NCI-H2029 (cell line): ENCODE results near the gene C5orf46.
A peak's percentile ranks its signal among the peaks of the same experiment; 100 is the strongest.
"Not testable (repeated sequence)": the region's sequence is repeated elsewhere in the genome, so short reads cannot be mapped to it uniquely, and the experiment has no call there.

Experiments used
- DNase-seq: peaks from one replicate; lab custom pipeline; 2025; lab: John Stamatoyannopoulos, UW

The C5orf46 gene

DNA sequence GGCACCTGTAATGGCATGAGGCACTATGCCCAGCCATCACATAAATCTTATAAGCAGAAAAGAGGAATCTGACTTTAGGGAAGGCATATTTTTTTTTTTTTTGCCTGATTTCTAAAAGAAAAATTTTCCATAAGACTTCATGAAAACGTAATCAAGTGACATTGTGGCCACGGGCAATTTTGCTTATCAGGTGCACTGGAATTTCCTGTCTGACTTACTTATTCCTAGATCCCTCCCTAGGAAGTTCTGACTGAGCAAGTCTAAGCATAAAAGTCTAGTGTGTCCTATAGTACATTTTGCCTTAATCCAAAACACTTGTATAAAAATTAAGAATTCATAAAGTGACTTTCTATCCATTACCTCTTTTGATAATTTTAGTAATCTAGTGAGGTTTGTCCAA lies 12.5 kb downstream of the C5orf46 start:
- no peak for DNase-seq

DNA sequence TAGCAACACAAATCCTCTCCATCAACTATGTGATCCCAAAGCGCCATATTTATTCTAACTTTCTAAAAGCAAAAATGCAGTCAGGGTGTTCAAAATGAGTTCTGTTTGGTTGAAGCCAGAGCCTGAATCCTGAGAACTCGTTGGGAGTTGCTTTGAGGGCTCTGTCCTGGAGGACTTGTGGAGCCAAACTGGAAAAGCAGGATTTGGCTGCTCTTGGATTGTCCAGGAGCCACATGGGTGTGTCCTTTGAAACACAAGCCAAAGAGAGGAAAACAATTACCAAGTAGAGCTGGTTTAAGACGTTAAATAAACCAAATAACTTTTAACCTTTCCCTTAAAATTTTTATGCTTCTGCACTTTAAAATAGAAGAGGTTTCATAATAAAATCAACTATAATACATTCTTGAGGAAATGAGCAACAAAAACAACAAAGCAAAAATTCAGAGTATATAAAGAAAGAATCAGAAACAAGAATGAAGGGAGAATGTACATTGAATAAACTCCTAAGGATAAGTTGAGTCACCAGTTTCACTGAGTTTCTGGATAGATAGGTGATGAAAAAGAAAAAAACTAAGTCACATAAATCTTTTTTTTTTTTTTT lies 13.5 kb downstream of the C5orf46 start:
- peak; percentile 71 for DNase-seq

DNA sequence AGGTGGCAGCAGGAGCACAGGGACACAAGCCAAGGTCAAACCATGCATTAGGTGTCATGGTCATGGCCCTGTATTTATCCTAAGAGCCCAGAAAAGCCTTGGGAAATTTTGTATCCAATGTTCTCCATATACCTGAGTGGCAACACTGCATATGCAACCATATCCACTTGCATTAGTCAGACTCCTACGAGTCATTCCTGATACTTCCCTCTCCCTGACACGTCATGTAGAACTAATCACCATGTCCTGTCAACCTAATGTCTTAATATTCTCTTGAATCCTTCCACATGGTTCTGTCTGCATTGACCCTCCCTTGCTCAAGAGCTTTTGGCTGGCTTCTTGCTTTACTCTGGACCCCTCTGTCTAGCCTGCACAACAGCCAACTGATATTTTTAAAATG lies 18.4 kb downstream of the C5orf46 start:
- no peak for DNase-seq

DNA sequence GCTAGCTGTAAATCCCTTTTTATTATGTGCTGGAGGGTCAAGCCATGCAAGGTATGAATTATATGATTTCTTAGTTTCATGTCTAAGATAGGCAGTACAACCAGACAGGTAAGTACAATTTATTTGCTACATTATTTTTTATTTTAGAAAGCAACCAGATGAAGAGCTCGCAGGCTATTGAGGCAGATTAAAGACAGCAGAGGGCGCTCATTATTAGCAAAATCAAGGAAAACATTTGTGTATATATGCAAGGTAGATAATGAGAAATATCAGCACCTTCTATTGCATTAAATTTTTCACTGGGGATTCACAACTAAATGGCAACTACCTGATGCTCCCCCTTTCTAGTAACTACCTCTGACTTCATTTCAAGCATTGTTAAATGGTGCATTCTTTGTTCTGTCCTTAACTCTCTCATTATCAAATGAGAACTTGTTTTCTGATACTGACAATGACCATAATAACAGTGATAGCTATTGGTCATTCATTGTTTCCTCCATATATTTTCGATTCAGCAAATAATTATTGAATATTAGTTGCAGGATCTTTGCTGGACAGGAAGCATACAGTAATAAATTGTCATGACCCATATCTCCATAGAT lies 19.2 kb downstream of the C5orf46 start:
- no peak for DNase-seq

DNA sequence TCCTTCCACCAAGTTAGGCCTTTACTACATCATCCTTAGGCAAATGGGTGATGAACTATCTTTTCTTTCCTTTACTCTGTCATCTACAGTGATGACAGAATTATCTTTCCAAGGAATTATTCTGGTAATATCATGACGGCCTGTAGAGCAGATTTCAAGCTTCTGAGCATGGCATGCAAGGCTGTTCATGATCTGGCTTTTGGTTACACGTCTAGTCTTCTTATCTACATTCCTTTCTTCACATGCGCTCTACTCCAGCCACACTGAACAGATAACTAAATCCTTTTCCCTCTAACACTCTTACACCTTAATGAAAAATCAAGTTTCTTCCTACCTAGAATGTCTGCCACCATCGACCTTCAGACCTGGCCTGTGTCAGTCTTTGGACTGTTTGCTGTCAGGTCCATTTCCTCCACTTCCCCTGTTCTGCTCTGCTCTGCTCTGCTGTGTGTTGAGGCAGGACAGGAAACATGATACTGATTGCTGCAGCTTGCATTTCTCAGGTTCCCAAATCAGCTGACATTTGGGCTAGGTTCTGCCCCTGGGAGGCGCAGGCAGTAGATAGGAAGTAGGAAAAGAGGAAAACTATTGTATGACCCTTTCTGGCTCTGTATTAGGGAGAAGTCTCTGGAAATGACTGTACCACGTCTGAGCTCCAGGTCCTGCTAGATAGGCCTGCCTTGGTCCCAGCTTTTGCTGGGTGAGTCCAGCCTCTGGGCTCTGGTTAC lies 23.6 kb downstream of the C5orf46 start:
- no peak for DNase-seq

DNA sequence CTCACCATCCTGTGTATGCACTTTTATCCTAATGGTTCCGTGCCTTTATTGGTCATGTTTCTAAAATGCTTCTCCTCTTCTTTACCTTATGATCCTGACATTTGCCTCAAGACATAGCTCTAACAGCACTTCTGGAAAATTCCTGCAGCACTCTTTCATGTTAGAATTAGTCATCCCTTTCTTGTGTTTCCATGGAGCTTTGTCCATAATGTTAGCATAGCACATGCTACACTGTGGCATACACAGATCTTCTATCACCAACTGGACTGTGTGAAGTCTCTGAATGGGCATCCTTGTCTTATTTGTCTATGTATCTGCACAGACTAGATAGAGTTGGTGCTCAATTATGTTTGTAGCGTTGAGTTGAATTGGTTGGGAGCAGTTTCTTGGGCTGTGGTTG lies 25.9 kb downstream of the C5orf46 start:
- DNase-seq, result no peak

DNA sequence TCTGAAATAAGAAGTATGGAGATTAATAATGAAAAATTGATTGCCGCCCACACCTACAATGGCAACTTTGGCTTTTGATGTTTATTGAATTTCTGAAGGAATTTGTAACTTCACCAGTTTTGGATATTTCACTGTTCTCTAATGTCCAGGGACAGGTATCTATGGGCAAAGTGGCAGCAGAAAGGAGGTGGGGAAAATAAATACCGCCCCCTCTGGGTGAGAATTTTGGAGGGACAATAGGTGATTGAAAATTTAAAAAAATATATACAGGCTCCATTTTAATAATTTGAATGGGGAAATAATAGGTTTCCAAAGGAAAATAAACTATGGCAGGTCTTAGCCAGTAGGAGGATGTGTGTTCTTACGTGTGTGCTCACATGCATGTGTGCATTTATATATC lies 26.6 kb downstream of the C5orf46 start:
- DNase-seq, result no peak

DNA sequence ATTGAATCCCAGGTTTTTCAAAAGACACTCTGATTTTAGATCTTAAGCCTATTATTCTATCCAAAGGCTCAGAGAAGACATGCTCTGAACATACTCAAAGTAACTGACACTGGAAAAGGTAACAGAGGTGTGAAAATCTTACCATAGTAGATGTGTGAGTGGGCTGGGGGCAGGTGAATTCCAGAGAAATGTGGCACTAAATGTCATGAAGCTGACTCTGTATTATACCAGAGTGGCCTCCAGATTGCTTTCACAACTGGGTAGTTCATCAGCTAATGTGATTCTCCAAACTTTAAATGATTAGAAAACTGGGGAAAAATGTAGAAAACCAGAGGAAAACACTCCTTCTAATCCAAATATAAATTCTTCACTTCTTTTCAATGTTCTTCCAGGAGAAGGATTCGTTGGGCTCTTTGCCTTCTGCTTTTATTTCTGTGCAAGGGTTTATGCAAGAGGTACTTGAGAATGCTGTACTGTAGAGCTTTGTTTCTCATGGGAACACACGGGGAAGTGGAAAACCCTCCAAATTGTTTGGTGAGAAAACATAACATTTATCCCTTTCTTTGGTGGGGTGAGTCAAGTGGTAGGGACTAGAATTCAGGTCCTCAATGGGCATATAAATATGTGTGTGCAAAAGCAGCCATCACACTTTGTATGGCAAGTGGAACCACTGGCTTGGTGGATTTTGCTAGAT lies 28.1 kb downstream of the C5orf46 start, which contains the start of gene SCGB3A2:
SCGB3A2 (plus strand) TSS at position 646 of the 694 bp plus-strand sequence. CDS start 93 bp downstream, outside the sequence.
- no peak for DNase-seq

DNA sequence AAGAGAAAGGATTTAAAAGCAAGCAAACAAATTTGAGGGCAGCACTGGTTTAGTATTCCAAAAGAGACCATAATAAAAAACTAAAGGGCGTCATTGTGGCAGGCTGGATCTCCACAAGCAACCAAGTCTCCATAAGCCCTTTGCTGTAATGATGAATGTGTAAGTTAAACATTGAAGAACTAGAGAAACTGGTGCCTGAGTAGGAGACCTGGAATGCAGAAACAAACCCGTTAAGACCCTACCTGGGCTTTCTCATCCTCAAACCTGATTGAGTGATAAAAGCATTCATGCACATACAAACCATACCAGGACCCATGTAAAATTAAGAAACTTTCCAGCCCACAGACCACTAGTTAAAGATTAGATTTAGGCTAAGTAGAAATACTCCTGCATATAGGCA lies 29.7 kb downstream of the C5orf46 start:
- DNase-seq, result no peak

DNA sequence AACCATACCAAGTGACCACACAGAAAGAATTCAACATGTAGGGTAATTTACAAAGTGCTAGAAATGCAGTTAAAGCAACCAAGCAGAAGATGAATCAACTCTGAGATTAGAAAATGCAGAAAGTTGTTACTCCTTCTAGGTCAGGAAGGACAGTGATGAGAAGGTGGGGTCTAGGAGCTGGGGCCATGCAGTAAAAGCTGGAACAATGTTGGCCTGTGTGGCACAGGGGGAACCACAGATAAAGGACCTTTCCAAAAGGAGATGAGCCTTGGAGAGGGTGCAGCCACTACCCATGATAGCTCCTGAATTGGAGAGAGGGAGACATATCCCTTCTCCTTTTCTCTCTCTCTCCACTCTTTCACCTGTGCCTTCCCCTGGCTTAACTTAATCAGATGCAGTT lies 30.2 kb downstream of the C5orf46 start:
- no peak for DNase-seq

DNA sequence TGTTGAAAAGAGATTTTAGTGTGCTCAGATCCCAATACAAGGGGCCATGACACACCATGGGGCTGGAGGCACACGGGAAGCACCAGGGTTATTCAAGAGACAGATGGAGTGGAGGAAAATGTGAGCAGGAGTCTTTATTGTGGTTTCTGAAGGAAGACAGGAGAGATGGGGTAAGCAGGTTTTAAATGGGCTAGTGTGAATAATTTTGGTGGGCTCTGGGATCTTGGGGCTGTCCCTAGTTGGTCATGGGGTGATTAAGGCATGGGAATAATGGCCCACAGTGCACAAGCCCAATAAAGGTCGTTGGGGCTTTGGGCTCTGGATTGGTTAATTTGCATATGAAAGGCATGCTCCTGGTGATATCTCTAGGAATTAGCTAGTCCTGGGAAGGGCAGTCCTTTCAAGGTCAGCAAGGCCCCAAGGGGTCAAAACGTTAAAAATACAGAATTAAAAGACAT lies 31.4 kb downstream of the C5orf46 start:
- DNase-seq, result no peak

DNA sequence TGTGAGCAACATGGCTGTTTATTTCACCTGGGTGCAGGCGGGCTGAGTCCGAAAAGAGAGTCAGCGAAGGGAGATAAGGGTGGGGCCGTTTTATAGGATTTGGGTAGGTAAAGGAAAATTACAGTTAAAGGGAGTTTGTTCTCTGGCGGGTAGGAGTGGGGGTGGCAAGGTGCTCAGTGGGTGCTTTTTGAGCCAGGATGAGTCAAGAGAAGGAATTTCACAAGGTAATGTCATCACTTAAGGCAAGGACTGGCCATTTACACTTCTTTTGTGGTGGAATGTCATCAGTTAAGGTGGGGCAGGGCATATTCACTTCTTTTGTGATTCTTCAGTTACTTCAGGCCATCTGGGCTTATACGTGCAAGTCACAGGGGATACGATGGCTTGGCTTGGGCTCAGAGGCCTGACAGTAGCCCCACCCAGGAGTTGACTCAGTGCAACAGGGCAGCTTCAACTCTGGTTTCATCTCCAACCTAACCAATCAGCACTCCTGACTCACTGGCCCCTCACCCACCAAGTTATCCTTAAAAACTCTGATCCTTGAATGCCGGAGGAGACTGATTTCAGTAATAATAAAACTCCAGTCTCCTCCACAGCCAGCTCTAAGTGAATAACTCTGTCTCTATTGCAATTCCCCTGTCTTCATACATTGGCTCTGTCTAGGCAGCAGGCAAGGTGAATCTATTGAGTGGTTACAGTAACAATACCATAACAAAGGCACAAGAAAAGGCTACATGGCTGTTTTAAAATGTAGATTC lies 32.0 kb downstream of the C5orf46 start:
- DNase-seq, result not testable (repeated sequence)

DNA sequence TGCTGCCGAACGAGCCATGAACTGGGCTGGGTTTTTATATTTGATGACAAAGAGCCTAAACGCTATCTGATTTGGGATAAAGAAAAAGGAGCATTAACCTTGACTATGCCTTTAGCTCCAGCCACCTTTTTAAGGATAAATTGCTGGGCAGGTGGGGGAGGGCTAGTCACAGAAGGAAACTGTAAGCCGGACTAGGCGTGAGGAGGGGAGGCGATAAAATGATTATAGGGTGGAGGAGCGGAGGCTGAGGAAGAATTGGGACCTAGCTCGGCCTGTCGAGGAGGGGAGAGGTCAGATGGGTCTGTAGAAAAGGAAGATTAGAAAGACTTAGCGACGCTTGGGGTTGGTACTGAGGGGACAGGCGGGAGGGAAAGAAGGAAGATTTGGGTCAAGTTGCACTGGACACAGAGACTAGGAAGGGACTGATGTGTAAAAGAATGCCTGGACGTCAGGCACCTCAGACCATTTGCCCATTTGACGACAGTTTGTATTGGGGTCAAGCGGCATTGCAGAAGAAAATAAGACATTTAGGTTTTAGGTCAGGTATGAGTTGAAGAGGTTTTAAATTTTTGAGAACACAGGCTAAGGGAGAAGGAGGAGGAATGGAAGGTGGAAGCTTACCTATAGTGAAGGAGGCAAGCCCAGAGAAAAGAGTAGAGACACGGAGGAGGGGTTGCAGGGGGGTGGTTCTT lies 33.4 kb downstream of the C5orf46 start:
- not testable (repeated sequence) for DNase-seq

DNA sequence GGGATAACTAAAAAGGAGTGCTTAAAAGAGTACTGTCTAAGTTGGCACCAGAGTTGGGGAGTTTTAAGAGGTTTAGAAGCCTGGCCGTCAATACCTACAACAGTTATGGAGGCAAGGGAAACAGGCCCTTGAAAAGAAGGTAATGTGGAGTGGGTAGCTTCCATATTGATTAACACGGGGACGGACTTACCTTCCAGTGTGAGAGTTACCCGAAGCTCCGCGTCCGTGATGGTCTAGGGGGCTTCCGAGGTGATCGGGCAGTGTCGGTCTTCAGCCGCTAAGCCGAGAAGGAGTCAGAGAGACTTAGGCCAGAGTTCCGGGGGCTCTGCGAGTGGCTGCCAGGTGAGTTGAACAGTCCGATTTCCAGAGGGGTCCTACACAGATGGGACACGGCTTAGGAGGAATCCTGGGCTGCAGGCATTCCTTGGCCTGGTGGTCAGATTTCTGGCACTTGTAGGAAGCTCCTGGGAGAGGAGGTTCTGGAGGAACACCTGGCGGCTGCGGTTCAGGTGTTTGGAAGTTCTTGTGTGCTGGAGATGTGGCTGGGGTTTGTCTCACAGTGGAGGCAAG lies 34.3 kb downstream of the C5orf46 start:
- not testable (repeated sequence) for DNase-seq

DNA sequence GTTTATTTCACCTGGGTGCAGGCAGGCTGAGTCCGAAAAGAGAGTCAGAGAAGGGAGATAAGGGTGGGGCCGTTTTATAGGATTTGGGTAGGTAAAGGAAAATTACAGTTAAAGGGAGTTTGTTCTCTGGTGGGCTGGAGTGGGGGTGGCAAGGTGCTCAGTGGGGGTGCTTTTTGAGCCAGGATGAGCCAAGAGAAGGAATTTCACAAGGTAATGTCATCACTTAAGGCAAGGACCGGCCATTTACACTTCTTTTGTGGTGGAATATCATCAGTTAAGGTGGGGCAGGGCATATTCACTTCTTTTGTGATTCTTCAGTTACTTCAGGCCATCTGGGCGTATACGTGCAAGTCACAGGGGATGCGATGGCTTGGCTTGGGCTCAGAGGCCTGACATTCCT lies 36.4 kb downstream of the C5orf46 start:
- not testable (repeated sequence) for DNase-seq

DNA sequence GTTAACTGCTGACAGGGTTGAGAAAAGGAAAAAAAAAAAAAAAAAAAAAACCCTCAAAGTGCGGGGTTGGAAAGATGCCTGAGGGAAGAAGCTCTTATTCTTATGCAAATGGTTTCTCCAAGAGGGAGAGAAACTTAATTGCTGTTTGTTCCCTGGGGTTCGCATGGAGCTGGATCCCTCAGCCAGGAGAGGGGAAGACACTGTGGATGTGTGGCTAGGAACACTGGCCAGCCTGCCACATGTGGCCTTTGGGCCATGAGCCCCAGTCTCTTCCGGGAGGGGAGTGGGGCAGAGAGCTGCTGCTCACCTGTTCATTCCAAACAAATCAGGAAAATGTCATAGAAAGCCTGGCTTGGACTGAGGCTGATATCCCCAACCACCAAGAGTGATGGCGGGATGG lies 37.2 kb downstream of the C5orf46 start:
- no peak for DNase-seq

DNA sequence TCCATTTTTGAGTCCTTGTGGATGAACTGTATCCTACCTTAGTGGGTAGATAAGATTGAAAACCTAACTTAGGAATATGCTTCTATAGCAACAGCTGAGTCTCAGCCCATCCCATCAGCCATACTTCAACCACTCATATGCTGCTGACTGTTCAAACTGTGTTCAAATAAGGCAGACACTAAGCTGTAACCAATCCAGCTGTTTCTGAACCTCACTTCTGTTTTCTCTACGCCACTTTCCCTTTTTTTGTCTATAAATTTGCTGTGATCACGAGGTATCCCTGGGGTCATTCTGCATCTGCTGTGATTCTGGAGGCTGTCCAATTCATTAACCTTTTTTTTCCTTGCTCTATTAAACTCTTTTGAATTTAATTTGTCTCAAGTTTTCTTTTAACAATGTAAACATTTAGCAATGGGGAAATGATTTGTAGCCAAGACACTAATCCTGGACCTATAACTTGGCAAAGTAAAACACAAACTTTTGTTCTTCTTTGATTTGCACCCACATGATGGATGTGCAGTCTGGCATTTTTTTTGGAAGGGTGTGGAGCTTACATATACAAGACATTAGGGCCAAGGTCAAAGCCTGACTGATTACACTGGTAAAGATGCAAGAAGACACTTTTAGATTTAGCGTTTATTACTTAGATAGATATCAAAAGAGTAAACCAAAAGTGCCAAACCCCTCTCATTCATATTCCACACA lies 42.7 kb downstream of the C5orf46 start:
- DNase-seq, result no peak

DNA sequence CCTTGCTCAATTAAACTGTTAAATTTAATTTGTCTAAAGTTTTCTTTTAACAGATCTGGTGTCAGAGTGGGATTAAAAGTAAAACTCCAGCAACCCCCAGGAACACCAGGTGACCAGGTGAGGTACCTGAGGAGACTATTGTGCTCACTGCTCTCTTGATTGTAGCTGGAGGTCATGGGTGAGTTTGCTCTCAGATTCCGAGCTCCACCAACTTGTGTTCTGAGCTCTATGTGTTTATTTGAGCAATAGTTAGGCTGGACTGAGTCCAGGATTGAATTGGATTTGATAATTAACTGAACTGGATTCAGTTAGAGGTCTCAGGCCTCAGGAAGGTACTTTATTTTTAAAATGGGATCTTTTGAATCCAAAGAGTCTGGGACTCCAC lies 45.7 kb downstream of the C5orf46 start:
- no peak for DNase-seq

DNA sequence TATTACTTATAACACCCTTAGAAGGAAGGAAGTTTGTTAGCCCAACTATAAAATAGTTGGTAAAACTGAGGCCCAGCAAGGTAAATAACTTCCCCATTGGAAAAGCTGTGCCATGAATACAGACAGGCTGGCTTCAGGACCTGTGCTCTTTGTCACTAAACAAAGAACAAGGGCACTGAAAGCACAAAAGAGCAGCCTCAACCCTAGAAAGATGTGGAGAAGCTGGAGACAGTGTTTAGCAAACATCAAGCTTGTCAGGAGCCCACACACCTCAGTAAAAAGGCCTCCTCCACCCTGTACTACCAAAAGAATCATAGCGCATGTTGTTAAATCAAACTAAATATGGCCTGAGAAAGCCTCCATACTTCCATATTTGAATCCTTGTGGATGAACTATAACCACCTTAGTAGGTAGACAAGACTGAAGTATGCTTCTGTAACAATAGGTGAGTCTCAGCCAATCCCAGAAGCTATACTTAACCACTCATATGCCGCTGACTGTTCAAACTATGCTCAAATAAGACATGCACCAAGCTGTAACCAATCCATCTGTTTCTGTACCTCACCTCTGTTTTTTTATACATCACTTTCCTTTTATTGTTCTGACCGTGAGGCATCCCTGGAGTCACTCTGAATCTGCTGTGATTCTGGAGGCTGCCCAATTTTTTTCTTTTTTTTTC lies 46.2 kb downstream of the C5orf46 start:
- no peak for DNase-seq

DNA sequence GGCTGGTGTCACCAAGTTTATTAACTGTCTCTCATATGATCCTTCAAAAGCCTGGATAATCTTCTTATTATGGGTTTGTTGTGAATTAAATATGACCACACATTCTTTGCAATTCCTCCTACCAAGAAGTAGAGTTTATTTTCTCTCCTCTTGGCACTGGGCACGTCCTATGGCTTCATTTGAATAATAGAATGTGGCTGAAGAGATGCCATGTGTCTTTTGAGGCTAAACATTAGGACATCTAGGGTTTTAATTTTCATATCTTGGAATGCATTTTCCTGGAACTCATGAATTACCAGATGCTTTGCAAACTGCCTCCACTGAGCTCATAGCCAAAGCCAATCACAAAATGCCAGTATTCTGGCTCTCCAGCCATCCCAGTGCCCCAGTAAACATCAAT lies 47.8 kb downstream of the C5orf46 start:
- DNase-seq, result no peak
